HG03565 (cell line): Measurements from ENCODE around the gene PRODH2.

Experiments
- ATAC-seq: cut with Tn5 transposase; IDR thresholded peaks from one replicate; pipeline ENCODE4 v1.9.1; 2021; ENCODE audit warnings: mild to moderate bottlenecking, moderate library complexity; ENCODE audit not compliant: unreplicated experiment

Gene PRODH2, protein sequence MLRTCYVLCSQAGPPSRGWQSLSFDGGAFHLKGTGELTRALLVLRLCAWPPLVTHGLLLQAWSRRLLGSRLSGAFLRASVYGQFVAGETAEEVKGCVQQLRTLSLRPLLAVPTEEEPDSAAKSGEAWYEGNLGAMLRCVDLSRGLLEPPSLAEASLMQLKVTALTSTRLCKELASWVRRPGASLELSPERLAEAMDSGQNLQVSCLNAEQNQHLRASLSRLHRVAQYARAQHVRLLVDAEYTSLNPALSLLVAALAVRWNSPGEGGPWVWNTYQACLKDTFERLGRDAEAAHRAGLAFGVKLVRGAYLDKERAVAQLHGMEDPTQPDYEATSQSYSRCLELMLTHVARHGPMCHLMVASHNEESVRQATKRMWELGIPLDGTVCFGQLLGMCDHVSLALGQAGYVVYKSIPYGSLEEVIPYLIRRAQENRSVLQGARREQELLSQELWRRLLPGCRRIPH

DNA sequence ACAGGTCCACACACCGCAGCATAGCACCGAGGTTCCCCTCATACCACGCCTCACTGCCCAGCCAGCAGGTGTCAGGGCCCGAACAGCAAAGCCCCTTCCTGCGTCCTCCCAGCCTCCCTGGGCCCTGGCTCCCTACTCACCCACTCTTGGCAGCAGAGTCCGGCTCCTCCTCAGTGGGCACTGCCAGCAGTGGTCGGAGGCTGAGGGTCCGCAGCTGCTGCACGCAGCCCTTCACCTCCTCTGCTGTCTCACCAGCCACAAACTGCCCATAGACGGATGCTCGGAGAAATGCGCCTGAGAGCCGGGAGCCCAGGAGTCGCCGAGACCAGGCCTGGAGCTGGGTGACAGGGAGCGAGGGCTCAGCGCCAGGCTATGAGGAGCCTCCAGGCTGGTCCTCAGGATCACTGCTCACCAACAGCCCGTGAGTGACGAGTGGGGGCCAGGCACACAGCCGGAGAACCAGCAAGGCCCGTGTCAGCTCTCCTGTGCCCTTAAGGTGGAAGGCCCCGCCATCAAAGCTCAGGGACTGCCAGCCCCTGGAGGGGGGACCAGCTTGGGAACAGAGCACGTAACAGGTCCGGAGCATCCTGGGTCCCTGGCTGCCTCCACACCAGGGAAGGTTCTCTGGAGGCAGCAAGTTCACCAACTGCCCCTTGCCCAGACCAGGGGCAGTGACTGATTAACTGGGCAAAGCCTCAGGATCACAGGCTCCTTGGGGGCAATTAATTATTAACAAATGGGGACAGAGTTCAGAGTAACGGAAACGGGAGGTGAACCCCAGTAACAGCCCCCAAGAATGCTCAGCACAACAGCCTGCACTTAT is at the start of gene PRODH2:
PRODH2 (minus strand) TSS at position 626 of the 823 bp plus-strand sequence; CDS start at position 586, 40 bp downstream.
- ATAC-seq, result no peak

- no peak for ATAC-seq
These were observed 49.1 kb upstream of the PRODH2 start for GRCh38 chr19:35861640-35862160.

DNA sequence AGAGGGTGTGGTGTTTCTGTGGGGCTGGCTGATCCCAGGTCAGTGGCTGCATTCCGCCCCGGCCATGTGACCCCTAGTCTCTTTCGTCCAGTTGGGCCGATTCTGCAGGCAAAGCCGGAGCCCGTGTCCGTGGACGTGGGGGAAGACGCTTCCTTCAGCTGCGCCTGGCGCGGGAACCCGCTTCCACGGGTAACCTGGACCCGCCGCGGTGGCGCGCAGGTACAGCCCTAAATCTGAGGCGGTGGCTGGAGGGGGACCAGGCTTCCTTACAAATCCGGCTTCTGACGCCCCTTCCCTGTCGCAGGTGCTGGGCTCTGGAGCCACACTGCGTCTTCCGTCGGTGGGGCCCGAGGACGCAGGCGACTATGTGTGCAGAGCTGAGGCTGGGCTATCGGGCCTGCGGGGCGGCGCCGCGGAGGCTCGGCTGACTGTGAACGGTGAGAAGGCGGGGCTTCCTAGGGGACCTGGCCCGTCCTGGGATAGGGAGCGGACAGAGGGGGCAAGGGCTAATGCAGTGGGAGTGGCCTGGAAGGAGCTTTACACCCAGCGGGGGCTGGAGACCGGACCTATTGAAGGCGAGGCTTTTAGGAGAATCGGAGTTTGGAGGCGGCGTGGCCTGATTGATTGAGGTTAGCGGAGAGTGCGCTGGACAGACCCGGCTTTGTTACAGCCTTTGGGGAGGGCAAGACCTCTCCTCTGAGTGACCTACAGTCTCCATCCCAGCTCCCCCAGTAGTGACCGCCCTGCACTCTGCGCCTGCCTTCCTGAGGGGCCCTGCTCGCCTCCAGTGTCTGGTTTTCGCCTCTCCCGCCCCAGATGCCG is 48.4 kb upstream of the PRODH2 start:
- no peak for ATAC-seq

DNA sequence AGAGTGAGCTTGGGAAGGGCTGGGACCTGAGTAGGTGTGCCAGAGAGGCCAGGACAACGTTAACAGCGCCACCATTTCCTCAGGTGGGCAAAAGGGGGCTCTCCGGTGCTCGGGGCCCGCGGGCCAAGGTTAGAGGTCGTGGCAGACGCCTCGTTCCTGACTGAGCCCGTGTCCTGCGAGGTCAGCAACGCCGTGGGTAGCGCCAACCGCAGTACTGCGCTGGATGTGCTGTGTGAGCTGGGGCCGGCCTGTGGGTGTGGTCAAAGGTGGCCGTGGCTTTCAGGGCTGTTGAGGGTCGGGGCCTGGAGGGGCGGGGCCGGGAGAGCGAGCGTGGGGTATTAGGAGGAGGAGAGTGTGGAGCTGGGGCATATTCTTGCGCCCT is 47.8 kb upstream of the PRODH2 start:
- no peak for ATAC-seq

DNA sequence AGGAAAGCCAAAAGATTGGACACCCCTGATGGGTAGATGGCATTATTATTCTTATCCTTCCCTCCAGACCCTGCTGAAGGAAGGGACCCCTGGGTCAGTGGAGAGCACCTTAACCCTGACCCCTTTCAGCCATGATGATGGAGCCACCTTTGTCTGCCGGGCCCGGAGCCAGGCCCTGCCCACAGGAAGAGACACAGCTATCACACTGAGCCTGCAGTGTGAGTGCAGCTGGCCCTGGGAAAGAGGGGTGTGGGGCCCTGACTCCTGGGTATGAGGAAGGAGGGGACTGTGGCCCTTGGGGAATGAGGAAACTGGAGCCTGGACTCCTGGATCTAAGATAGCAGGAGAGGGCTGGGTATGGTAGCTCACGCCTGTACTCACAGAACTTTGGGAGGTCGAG is 46.8 kb upstream of the PRODH2 start:
- ATAC-seq, result no peak

DNA sequence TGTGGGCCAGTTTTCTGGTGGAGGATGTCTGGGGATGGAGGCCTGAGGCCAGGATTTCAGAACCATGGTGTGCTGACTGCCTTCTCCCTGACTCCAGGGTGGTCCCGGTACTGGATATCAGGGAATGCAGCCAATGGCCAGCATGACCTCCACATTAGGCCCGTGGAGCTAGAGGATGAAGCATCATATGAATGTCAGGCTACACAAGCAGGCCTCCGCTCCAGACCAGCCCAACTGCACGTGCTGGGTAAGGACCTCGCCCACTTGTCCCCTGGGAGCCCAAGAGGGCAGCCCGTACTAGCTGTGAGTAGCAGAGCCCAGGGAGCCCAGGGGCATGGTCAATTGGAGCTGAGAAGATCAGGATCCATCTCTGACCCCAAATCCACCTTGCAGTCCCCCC is 45.7 kb upstream of the PRODH2 start:
- no peak for ATAC-seq

DNA sequence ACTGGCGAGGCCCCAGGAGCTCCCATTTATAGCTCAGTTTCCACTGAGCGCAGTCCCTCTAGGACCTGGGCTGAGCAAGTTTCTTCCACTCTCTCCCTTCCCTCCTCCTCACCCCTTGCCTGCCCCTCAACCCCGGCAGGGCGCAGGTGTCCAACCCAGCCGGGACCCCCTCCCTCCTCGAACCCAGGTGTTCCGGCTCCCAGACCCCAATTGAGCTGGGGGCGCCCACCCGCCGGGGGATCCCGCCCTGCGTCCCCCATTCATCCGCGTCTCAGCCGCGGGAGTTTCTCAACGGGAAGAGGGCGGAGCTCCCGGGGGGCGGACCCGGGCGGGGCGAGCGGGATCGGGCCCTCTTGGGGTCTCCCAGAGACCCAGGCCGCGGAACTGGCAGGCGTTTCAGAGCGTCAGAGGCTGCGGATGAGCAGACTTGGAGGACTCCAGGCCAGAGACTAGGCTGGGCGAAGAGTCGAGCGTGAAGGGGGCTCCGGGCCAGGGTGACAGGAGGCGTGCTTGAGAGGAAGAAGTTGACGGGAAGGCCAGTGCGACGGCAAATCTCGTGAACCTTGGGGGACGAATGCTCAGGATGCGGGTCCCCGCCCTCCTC is 44.0 kb upstream of the PRODH2 start, which contains the start of gene KIRREL2:
KIRREL2 (plus strand) TSS at position 366 of the 604 bp plus-strand sequence; CDS start at position 575, 209 bp downstream.
- no peak for ATAC-seq

DNA sequence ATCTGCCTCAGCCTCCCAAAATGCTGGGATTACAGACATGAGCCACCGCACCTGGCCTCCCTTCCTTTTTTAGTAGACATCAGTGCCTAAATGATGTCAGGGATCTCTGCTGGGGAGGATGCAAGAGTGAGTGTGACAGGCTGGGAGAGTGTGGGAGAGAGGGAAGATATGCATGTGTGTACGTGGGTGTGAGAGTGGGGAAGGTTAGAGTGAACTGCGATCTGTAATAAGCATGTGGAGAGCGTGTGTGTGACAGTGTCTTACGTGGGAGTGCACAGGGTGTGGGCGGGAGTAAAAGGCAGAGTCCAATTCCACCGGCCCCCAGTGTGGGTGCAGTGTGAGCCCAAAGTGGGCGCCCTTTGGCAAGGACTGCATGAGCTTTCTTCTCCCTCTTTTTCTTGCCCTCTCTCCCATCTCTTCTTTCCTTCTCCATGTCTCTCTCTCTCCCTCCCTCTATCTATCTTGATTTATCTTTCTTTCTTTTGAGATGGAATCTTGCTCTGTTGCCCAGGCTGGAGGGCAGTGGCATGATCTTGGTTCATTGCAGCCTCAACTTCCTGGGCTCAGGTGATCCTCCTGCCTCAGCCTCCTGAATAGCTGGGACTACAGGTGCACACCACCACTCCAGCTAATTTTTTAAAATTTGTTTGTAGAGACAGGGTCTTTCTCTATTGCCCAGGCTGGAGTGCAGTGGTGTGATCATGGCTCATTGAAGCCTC is 40.6 kb upstream of the PRODH2 start:
- no peak for ATAC-seq

GRCh38 chr19:35852029-35852780 is 39.6 kb upstream of the PRODH2 start, which contains the start of gene NPHS1:
Gene NPHS1 (minus strand): TSS chr19:35852504. CDS start chr19:35851837, 667 bp downstream.
- ATAC-seq, result no peak

DNA sequence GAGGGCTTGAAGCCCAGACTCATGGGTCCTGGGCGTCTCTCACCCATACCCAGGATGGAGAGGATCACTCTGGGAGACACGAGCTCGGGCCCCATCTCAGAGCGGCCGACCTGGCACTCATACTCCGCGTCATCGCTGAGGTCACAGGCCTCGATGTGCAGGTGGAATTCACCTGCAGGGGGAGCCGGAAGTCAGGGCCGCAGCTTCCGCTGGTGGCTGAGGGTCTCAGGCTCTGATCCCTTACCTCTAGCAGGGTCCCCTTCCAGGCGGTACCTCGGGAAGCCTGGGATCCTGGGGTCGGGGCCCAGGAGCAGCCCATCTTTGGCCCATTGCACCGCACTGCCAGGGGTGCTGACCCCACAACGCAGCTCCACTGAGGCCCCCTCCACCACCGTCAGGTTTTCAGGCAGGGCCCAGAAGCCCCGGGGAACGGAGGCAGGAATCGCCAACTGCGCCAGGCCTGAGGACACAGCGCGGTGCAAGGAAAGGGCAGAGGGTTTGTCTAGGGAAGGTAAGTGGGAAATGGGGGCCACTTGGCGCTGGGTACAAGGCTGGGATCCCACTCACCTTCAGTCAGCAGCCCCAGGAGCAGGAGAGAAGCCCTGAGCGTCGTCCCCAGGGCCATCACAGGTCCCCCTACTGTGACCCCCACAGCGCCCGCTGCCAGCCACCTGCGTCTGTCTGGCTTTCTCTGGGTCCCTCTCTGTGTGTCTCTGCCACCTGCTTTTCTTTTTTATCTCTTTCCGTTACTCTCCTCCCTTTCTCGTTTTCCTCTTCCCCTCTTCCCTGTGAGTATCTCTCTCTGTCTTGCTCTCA is 38.8 kb upstream of the PRODH2 start:
- ATAC-seq, result no peak

- ATAC-seq, result no peak
These were observed 36.4 kb upstream of the PRODH2 start for GRCh38 chr19:35848919-35849505.

DNA sequence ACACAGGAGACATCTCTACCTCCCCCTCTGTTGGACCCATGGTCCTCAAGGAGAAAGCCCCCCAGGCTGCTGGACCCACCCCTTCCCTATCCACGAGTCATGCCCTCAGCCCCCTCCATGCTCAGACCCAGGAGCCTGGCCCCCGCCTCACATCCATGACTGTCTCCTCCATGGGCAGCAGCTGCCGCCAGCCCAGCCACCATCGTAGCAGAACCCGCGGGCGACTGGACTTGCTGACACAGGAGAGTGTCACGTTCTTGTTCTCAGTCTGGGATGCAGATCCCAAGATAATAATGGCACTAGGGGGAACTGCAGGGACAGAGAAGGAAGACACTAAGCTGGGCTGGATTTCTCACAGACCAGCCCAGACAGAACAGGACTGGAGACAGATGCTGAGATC is 35.8 kb upstream of the PRODH2 start:
- ATAC-seq, result no peak

- ATAC-seq, result no peak
These were observed 35.3 kb upstream of the PRODH2 start for GRCh38 chr19:35847911-35848310.

- no peak for ATAC-seq
These were observed 33.5 kb upstream of the PRODH2 start for GRCh38 chr19:35846038-35846668.

DNA sequence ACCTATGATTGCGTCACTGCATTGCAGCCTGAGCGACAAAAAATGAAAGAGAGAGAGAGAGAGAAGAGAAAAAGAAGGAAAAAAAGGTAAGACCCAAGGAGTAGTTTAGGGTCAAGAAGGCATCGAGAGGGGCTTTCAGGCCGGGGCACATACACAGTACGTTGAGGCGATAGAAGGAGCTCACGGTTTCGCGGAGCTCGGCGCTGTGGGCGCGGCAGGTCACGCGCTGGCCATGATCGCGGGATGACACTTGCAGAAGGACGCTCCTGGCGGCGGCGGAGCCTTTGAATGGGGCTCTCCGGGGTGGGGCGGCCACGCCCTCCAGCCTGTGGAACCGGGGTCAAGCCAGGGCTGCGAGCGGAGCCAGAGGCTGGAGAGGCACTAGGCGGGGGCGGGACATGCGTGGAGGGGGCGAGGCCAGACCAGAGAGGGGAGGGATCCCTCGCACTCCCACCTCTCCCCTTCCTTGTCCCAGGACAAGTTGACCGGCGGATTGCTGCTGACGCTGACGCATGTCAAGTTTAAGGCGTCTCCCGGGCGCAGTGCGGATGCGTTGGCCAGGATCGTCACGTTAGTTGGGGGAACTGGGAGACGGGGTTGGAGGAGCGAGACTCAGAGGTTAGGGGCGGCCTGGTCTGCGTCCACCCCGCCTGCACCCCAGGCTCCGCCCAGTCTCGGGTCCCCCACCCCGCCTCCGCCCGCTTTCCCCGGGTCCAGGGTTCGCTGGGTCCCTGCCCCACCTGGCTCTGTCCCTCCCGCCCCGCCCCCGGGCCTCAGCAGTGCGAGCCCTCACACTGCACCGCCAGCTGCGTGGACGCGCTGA is 32.8 kb upstream of the PRODH2 start:
- ATAC-seq, result no peak

DNA sequence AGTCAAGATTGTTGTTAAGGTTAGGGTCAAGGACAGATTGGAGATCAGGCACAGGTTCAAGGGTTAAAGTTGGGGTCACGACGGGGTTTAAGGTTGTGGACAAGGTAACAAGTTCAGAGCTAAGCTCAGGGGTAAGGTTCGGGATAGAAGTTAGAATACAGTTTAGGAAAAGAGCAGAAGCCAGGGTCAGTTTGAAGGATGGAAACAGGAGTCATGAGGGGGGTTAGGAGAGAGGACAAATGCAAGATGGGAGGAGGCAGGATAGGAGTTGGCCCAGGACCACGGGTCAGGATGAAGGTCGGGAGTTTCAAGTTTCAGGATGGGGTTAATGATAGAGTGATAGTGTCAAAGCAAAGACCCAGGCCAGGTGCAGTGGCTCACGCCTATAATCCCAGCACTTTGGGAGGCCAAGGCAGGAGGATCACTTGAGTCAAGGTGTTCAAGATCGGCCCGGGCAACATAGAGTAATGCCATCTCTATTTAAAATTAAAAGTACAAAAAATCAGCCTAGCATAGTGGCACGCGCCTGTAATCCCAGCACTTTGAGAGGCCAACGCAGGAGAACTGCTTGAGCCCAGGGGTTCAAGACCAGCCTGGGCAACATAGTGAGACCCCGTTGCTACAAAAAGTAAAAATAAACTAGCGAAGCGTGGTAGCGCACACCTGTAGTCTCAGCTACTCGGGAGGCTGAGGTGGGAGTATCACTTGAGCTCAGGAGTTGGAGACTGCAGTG is 32.0 kb upstream of the PRODH2 start:
- ATAC-seq, result no peak
